Mesothelial cell of epicardium (in vitro differentiated cells): ENCODE results near the gene SCLT1. TPM values are rescaled to one million over a fixed set of nuclear protein-coding genes. Genes with fewer than 3 reads are reported as not detected.

Source experiments
- DNase-seq, 2 experiments: peaks; one replicate each; pipeline ENCODE4 v3.0.0; 2021; ENCODE audit warnings: low spot score in 2 of 2; ENCODE audit not compliant: unreplicated experiment in 2 of 2
- H3K27ac Mint-ChIP-seq: 2 replicates; pipeline ENCODE4 v1.8.0; 2021; ENCODE audit warnings: mixed read lengths
- H3K27me3 Mint-ChIP-seq: 2 replicates; pipeline ENCODE4 v1.8.0; 2021; ENCODE audit warnings: low read depth, mixed read lengths
- H3K36me3 Mint-ChIP-seq: 2 replicates; pipeline ENCODE4 v1.8.0; 2021; ENCODE audit warnings: mixed read lengths
- H3K4me1 Mint-ChIP-seq: 2 replicates; pipeline ENCODE4 v1.8.0; 2021; ENCODE audit warnings: mixed read lengths
- H3K4me3 Mint-ChIP-seq: 2 replicates; pipeline ENCODE4 v1.8.0; 2021; ENCODE audit warnings: mild to moderate bottlenecking, moderate library complexity, mixed read lengths
- H3K9me3 Mint-ChIP-seq: 2 replicates; pipeline ENCODE4 v1.8.0; 2021; ENCODE audit warnings: mixed read lengths
- CTCF ChIP-seq: fragments of 200-600 bp; sonication (generic); IDR thresholded peaks from one replicate; pipeline ENCODE4 v1.5.0; 2021; ENCODE audit warnings: antibody characterized with exemption; ENCODE audit not compliant: unreplicated experiment
- total RNA-seq: library from RNA; stranded (reverse); gene quantifications from 3 replicates; pipeline ENCODE4 v1.2.1, GENCODE V29; 2021

The SCLT1 gene
- total RNA-seq, 1 donor from 2014 or later: 19.0 TPM

- Mint-ChIP-seq H3K27ac (no peak overlapping the region), H3K27me3 (no peaks in the 10 kb centered on the region), H3K4me1 (no peaks in the 10 kb centered on the region), H3K36me3 (peaks cover 51% of the 10 kb centered on the region), H3K9me3 (peaks cover 65% of the 10 kb centered on the region), H3K4me3 (no peak overlapping the region)
- no peak for TF ChIP-seq CTCF
- DNase-seq: no peak
Observed at GRCh38 chr4:129064717-129065116, 28.6 kb downstream of the SCLT1 start.

- DNase-seq: no peak
- no peaks in the 10 kb centered on the region for H3K4me1 Mint-ChIP-seq
- H3K27me3 Mint-ChIP-seq: no peaks in the 10 kb centered on the region
- no peak overlapping the region for H3K4me3 Mint-ChIP-seq
- no peak overlapping the region for H3K27ac Mint-ChIP-seq
- H3K9me3 Mint-ChIP-seq: peaks cover 64% of the 10 kb centered on the region
- no peak for TF ChIP-seq CTCF
- peaks cover 54% of the 10 kb centered on the region for H3K36me3 Mint-ChIP-seq
Observed at GRCh38 chr4:129063640-129064039, 29.7 kb downstream of the SCLT1 start.

GRCh38 chr4:129062580-129062979 lies 30.8 kb downstream of the SCLT1 start:
- H3K9me3 Mint-ChIP-seq: peaks cover 61% of the 10 kb centered on the region

GRCh38 chr4:129059028-129059427 lies 34.3 kb downstream of the SCLT1 start:
- Mint-ChIP-seq H3K9me3 (peaks cover 80% of the 10 kb centered on the region), H3K4me3 (no peak overlapping the region), H3K4me1 (no peaks in the 10 kb centered on the region), H3K27ac (no peak overlapping the region), H3K36me3 (peaks cover 72% of the 10 kb centered on the region), H3K27me3 (no peaks in the 10 kb centered on the region)
- no peak for TF ChIP-seq CTCF
- no peak for DNase-seq

More at GRCh38 chr4:129062580-129062979, 30.8 kb downstream of the SCLT1 start:
- no peaks in the 10 kb centered on the region for H3K27me3 Mint-ChIP-seq
- no peak overlapping the region for H3K27ac Mint-ChIP-seq
- peaks cover 60% of the 10 kb centered on the region for H3K36me3 Mint-ChIP-seq
- no peak for TF ChIP-seq CTCF
- DNase-seq: no peak
- no peak overlapping the region for H3K4me3 Mint-ChIP-seq
- H3K4me1 Mint-ChIP-seq: no peaks in the 10 kb centered on the region

- no peak for DNase-seq
- no peak overlapping the region for H3K4me3 Mint-ChIP-seq
- H3K36me3 Mint-ChIP-seq: peaks cover 5% of the 10 kb centered on the region
- no peaks in the 10 kb centered on the region for H3K27me3 Mint-ChIP-seq
- no peak for TF ChIP-seq CTCF
- peaks cover 29% of the 10 kb centered on the region for H3K9me3 Mint-ChIP-seq
- H3K27ac Mint-ChIP-seq: no peak overlapping the region
- no peaks in the 10 kb centered on the region for H3K4me1 Mint-ChIP-seq
Observed at GRCh38 chr4:129046055-129046959, 47.0 kb downstream of the SCLT1 start.
